Hematopoietic multipotent progenitor cell treated with erythropoietin and hydrocortisone succinate and interleukin-3 and kit ligand, for 8 days (in vitro differentiated cells): ENCODE data around the gene DNAL4.

Experiments
- DNase-seq: peaks from one replicate; pipeline ENCODE4 v3.0.0-alpha.2; 2015

DNAL4 gene

GRCh38 chr22:38738475-38739070, 55.4 kb downstream of the DNAL4 start:
- no peak for DNase-seq

DNA sequence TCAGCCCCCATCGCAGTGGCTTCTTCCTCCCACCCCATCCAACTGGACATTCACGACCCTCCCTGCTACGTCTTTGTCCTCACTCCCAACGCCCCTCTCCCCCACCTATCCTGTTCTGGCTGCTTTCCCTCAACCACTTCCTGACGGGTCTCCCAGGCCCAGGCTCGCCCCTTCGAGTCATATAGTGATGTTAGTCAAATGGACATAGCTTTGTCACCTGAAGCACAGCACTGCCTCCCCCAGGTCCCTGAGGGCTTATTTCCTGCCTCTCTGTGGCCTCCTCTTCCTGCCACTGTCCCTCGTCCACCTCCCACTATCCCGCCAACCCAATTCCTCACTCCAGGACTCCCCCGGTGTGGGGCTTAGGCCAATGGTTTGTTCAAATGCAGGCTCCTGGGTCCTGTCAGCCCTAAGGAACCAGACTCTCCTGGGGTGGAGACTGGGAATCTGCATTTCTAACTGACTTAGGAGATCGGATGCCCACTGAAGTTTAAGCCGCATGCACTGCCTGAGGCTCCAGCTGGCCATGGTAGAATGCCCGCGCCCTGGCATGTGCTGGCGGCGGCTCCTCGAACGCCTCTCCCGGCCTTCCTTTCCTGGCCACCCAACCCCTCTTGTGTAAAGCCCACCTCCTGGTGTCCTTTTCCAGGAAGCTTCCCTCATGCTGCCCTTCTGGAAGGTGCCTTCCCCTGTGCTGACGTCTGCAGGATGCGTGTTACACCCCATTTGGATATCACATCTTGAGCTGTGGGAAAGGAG, 56.5 kb downstream of the DNAL4 start:
- DNase-seq: no peak

DNA sequence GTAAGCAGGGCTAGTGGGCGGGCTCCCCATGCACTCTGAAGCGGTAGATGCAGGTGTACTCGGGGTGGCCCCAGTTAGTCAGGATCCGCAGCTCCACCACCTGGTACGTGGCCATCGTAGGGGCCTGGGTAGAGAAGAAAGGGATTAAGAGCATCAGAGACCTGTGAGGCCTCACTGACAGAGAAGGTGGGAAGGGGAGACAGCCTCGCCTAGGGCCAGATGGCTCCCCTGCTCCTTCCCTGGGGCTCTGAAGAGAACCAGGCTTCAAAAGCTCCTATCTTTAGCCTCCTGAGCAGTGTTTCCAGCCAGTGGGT, 57.7 kb downstream of the DNAL4 start:
- DNase-seq: no peak

GRCh38 chr22:38735465-38736256, 58.3 kb downstream of the DNAL4 start:
- DNase-seq: no peak

DNA sequence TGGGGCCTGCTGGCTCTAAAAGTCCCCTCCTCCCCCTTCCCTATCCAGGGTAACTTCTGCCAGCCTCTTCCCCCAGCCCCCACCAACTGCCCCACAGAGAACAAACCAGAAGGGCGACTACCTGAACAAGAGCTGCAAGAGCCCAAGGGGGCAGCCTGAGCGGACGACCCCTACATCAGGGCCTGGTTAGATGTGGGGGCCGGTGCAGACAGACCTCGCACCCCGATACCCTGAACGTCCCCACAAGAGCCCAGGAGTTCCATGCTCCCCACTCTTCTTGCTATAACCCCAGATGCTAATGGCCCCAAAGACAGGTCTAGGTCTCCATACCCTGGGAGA, 58.8 kb downstream of the DNAL4 start:
- DNase-seq: no peak

GRCh38 chr22:38734421-38735100, 59.4 kb downstream of the DNAL4 start:
- DNase-seq: peak; percentile 32

- DNase-seq: no peak
Measured at GRCh38 chr22:38733724-38734381, 60.1 kb downstream of the DNAL4 start.

DNA sequence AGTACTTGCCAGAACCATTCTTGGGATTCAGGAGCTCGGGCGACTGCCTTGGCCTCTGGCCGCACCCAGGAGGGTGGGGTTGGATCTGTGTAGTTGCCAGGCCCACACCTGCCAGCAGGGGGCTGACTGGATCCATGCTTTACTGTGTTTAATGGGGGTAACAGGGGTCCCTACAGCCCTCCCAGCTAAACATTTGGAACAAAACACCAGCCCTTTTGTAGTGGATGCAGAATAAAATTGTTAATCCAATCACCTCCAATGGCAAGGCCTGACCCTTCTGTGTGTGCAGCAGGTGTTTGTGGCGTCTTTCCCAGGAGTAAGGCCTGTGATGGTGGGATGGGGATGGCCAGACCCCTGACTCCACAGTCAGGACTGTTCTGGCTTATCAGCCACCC, 60.6 kb downstream of the DNAL4 start:
- DNase-seq: peak; percentile 61

DNA sequence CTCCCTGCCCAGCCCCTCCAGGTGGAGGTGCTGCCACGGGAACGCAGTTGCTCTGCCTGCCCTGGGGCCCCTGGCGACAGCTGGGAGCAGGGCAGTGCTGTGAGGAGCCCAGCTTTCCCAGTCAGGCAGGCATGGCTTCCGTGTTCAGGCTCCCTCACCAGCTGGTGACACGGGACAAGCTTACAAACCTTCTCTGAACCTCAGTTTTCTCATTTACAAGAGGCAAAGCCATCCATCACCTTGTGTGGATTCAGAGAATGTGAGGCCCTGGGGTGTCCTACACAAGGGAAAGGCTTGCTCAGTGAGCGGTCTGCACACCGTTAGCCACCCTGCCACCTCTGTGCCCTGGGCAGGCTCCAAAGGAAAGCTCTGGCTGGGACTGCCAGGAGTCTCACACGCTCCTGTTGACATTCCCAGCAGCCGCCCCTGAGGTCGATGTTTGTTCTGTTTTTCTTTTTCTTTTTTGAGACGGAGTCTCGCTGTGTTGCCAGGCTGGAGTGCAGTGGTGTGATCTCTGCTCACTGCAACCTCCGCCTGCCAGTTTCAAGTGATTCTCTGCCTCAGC, 61.6 kb downstream of the DNAL4 start:
- DNase-seq: no peak

- no peak for DNase-seq
Measured at GRCh38 chr22:38731703-38732161, 62.2 kb downstream of the DNAL4 start.

- no peak for DNase-seq
Measured at GRCh38 chr22:38730411-38730871, 63.5 kb downstream of the DNAL4 start.

GRCh38 chr22:38729946-38730345, 64.0 kb downstream of the DNAL4 start:
- DNase-seq: no peak

GRCh38 chr22:38728871-38729796, 64.8 kb downstream of the DNAL4 start:
- DNase-seq: no peak
